GM19468 (cell line): ENCODE measurements around the gene CACNA1A.
"Not testable (repeated sequence)": the region's sequence is repeated elsewhere in the genome, so short reads cannot be mapped to it uniquely, and the experiment has no call there.

Experiments used
- ATAC-seq: cut with Tn5 transposase; IDR thresholded peaks from one replicate; pipeline ENCODE4 v1.9.1; 2021; ENCODE audit warnings: mild to moderate bottlenecking, moderate library complexity, moderate number of reproducible peaks; ENCODE audit not compliant: unreplicated experiment; ENCODE audit errors: extremely low read depth

The CACNA1A gene

GRCh38 chr19:13284929-13285928 is 221.1 kb downstream of the CACNA1A start:
- no peak for ATAC-seq

- ATAC-seq = no peak
Observed at GRCh38 chr19:13283871-13284270, 222.4 kb downstream of the CACNA1A start.

- no peak for ATAC-seq
Observed at GRCh38 chr19:13282486-13283065, 223.7 kb downstream of the CACNA1A start.

- no peak for ATAC-seq
Observed at GRCh38 chr19:13281567-13282291, 224.6 kb downstream of the CACNA1A start.

GRCh38 chr19:13277104-13277809 is 229.0 kb downstream of the CACNA1A start:
- ATAC-seq = no peak

GRCh38 chr19:13275016-13275722 is 231.1 kb downstream of the CACNA1A start:
- ATAC-seq = no peak

GRCh38 chr19:13270514-13271105 is 235.7 kb downstream of the CACNA1A start:
- ATAC-seq = no peak

- no peak for ATAC-seq
Observed at GRCh38 chr19:13269348-13269747, 236.9 kb downstream of the CACNA1A start.

- no peak for ATAC-seq
Observed at GRCh38 chr19:13267889-13268288, 238.4 kb downstream of the CACNA1A start.

GRCh38 chr19:13267131-13267530 is 239.1 kb downstream of the CACNA1A start:
- no peak for ATAC-seq

GRCh38 chr19:13262450-13262849 is 243.8 kb downstream of the CACNA1A start:
- no peak for ATAC-seq

- no peak for ATAC-seq
Observed at GRCh38 chr19:13260883-13261653, 245.2 kb downstream of the CACNA1A start.

GRCh38 chr19:13256918-13257317 is 249.4 kb downstream of the CACNA1A start:
- ATAC-seq = no peak

- not testable (repeated sequence) for ATAC-seq
Observed at GRCh38 chr19:13256398-13256797, 249.9 kb downstream of the CACNA1A start.

GRCh38 chr19:13255719-13256059 is 250.6 kb downstream of the CACNA1A start:
- no peak for ATAC-seq

- no peak for ATAC-seq
Observed at GRCh38 chr19:13255041-13255718, 251.1 kb downstream of the CACNA1A start.

- no peak for ATAC-seq
Observed at GRCh38 chr19:13252569-13253335, 253.5 kb downstream of the CACNA1A start.
